Activated CD8-positive, alpha-beta memory T cell treated with anti-CD3 and anti-CD28 coated beads, Interleukin-2, amount 10 ng/mL, durations not matched to agents 7 days and 5 days (primary cell): ENCODE measurements around the gene PCP4L1. TPM values are rescaled to one million over a fixed set of nuclear protein-coding genes. Genes with fewer than 3 reads are reported as not detected.

ENCODE experiments used
- ATAC-seq: fragments of 150-1000 bp; cut with Tn5 transposase; one replicate; pipeline ENCODE4 v1.10.0; 2021; ENCODE audit warnings: moderate library complexity
- CTCF ChIA-PET: fragments of 350-600 bp; sonication (Branson Sonifier 250); formaldehyde crosslinking; loops from one replicate; lab custom pipeline; 2021; ENCODE audit warnings: antibody characterized with exemption; lab: Charles Lee
- DNase-seq: peaks from one replicate; pipeline ENCODE4 v3.0.0-alpha.2; 2020
- H3K27ac Mint-ChIP-seq: one replicate; pipeline ENCODE4 v1.8.0; 2021; ENCODE audit warnings: mild to moderate bottlenecking, mixed read lengths
- H3K27me3 Mint-ChIP-seq: one replicate; pipeline ENCODE4 v1.8.0; 2021; ENCODE audit warnings: mixed read lengths
- H3K36me3 Mint-ChIP-seq: one replicate; pipeline ENCODE4 v1.8.0; 2021; ENCODE audit warnings: mild to moderate bottlenecking, mixed read lengths
- H3K4me1 Mint-ChIP-seq: one replicate; pipeline ENCODE4 v1.8.0; 2021; ENCODE audit warnings: mixed read lengths
- H3K4me3 Mint-ChIP-seq: one replicate; pipeline ENCODE4 v1.8.0; 2021; ENCODE audit warnings: mild to moderate bottlenecking, moderate library complexity, mixed read lengths
- H3K9me3 Mint-ChIP-seq: one replicate; pipeline ENCODE4 v1.8.0; 2022; ENCODE audit warnings: low read depth, mixed read lengths
- total RNA-seq, 2 experiments: library from RNA; stranded (reverse); gene quantifications; one replicate each; pipeline ENCODE4 v1.2.3, GENCODE V29; 2021

Gene PCP4L1
- total RNA-seq, 2 experiments from 2014 or later, result not detected

DNA sequence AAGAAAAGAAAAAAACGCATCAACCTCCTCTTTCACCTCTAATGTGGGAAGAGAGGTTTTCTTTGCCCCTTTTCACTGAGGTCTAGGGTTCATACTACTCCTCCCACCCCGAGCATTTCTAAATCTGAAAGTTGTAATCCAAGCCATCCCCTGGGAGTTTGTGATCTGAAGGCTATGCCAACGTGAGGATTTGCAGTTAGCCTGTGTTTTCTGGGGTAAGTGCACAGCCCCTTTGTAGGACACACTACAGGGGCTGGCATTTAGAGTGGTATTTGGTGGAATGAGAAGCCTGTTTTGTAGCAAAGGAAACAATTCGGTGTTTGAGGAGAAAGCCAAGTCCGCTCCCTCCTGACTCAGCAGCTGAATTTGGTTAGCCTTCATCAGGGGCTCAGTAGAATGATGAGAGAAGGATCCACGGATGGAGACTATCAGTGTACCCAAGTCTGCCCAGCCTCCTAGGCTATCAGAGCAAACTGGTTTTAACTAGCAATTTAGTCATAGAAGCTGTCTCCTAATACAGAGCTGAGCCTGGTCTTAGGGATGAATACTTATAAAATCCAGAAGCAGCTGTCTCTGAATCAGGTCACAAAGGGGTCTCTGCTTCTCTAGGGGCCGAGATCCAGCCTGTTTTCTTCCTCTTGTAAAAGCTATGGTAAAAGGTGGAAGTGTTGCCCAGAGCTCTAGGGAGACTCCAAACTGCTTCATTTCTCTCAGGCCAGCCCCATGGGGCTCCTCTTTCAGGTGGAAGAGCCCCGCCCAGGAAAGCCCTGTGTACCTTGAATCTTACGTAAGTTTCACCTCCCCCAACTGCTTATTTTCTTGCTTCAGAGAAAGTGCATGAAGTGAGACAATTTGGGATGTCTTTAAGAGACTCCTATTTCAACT is 2.1 kb downstream of the PCP4L1 start:
- CTCF ChIA-PET, result interaction anchor here (1.1 to 3.5 kb wide), 4 partner anchors 30 to 122 kb away, joined by 3 to 23 read pairs (median 4); partner anchors contain the start of gene TOMM40L
- Mint-ChIP-seq H3K4me3 (no peak overlapping the region), H3K27me3 (peaks cover 66% of the 10 kb centered on the region), H3K4me1 (peaks cover 14% of the 10 kb centered on the region), H3K9me3 (peaks cover 13% of the 10 kb centered on the region), H3K36me3 (peaks cover 8% of the 10 kb centered on the region), H3K27ac (no peak overlapping the region)
- no peak for ATAC-seq
- no peak for DNase-seq

DNA sequence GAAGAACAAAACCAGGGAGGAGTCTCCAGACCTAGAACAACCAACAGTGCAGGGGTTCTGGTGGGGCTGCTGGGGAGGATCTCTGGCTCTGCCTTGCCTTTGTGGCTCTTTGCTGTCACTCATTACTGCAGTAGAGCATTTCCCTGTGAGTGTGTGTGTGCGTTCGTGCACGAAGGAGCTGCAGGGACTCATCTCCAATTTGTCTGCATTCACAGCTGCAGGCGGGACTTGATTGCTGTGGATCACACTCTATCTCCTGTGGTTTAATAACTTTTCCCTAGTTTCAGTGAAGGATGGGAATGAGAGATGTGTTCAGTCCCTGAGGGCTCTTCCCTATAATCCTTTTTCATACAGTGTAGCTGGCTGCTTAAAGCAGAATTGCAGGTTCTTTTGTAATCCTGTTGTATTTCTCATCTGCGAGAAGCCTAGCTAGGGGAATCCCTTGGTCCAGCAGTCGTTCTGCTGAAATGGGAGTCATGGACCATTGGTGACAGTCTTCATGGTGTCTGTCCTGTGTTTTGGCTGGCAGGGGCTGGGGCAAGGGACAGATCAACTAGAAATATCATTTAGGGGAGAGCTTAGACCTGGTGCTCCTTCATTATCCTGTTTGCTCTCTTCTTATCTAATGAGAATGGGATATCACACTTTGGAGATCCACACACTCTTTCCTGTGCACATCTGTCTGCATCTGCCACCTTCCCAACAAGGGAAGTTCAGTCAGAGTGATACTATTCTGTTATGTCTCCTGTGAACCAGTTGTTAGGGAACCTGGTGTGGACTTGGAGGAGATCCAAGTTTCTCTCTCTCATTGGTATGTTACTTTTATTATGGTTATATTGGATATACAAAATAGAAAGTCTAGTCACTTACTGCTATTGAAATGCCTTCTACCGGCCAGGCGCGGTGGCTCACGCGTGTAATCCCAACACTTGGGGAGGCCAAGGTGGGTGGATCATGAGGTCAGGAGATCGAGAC is 3.0 kb downstream of the PCP4L1 start:
- H3K4me3 Mint-ChIP-seq, result no peak overlapping the region
- H3K9me3 Mint-ChIP-seq, result peaks cover 13% of the 10 kb centered on the region
- peaks cover 8% of the 10 kb centered on the region for H3K36me3 Mint-ChIP-seq
- H3K4me1 Mint-ChIP-seq, result peaks cover 14% of the 10 kb centered on the region
- ATAC-seq, result no peak
- no peak overlapping the region for H3K27ac Mint-ChIP-seq
- no peak for DNase-seq
- CTCF ChIA-PET, result interaction anchor here (1.1 to 3.5 kb wide), 3 partner anchors 30 to 121 kb away, joined by 3 to 23 read pairs (median 3); partner anchors contain the start of gene TOMM40L
- H3K27me3 Mint-ChIP-seq, result peaks cover 60% of the 10 kb centered on the region

DNA sequence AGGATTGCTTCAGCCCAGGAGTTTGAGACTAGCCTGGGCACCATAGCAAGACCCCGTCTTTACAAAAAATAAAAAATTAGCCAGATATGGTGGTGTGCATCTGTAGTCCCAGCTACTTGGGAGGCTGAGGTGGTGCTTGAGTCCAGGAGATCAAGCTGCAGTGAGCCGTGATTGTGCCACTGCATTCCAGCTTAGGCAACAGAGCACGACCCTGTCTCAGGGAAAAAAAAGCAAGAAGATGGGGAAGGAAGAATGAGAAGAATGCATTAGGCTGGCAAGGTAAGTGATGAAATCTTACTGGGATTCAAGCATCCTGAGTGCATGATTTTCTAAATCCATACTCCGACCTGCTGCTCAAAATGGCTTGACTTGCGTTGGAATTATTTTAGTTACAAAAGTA is 6.8 kb downstream of the PCP4L1 start:
- H3K4me3 Mint-ChIP-seq, result no peak overlapping the region
- H3K36me3 Mint-ChIP-seq, result no peaks in the 10 kb centered on the region
- no peak overlapping the region for H3K27ac Mint-ChIP-seq
- ATAC-seq, result no peak
- H3K27me3 Mint-ChIP-seq, result peaks cover 31% of the 10 kb centered on the region
- DNase-seq, result no peak
- no peaks in the 10 kb centered on the region for H3K9me3 Mint-ChIP-seq
- peaks cover 3% of the 10 kb centered on the region for H3K4me1 Mint-ChIP-seq
- CTCF ChIA-PET, result interaction anchor here (1.0 kb wide), 1 partner anchor 19 kb away, joined by 3 read pairs; no protein-coding TSS in a partner anchor

DNA sequence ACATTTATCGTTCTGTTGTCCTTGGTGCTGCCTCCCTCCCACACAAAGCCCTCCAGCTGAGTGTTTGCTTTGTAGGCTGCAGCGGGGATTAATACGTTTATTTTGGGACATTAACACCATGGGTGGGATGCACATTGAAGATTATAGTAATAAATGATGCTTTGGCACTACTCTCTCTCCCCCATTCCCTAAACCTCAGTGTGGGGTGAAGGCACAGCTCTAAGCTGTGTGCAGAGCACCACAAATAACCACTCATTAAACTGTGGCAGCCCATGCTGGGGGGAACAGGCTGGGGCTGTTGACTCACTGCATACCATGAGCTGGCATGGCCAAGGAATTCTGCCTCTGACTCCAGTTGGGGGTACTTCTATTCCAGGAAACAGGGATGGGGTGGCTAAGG is 7.7 kb downstream of the PCP4L1 start:
- H3K36me3 Mint-ChIP-seq, result no peaks in the 10 kb centered on the region
- no peaks in the 10 kb centered on the region for H3K9me3 Mint-ChIP-seq
- CTCF ChIA-PET, result interaction anchor here (1.0 kb wide), 1 partner anchor 18 kb away, joined by 3 read pairs; no protein-coding TSS in a partner anchor
- DNase-seq (no peak), ATAC-seq (no peak)
- no peak overlapping the region for H3K27ac Mint-ChIP-seq
- no peak overlapping the region for H3K4me3 Mint-ChIP-seq
- H3K4me1 Mint-ChIP-seq, result peaks cover 3% of the 10 kb centered on the region
- H3K27me3 Mint-ChIP-seq, result peaks cover 23% of the 10 kb centered on the region

DNA sequence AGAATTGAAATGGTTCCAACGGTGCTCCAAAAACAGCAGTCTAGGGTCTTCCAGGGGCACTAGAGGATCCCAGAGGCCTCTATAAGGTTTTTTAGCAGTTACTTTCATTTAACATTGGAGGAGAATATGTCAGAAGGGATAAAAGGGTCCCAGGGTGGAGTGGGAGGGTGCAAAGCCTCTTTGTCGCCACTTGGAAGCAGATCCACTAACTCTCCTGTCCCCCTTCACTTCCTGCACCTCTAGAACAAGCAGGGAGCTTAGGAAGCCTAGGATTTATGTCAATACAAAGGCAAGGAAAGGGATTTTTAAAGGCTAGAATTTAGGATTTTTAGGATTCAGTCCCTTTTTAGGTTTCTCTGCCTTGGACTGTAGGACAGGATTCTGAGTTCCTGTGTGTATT is 8.3 kb downstream of the PCP4L1 start:
- H3K4me3 Mint-ChIP-seq, result no peak overlapping the region
- no peak for ATAC-seq
- H3K27ac Mint-ChIP-seq, result no peak overlapping the region
- CTCF ChIA-PET, result no interaction called here
- H3K36me3 Mint-ChIP-seq, result no peaks in the 10 kb centered on the region
- peaks cover 19% of the 10 kb centered on the region for H3K27me3 Mint-ChIP-seq
- DNase-seq, result no peak
- peaks cover 3% of the 10 kb centered on the region for H3K4me1 Mint-ChIP-seq
- H3K9me3 Mint-ChIP-seq, result no peaks in the 10 kb centered on the region

DNA sequence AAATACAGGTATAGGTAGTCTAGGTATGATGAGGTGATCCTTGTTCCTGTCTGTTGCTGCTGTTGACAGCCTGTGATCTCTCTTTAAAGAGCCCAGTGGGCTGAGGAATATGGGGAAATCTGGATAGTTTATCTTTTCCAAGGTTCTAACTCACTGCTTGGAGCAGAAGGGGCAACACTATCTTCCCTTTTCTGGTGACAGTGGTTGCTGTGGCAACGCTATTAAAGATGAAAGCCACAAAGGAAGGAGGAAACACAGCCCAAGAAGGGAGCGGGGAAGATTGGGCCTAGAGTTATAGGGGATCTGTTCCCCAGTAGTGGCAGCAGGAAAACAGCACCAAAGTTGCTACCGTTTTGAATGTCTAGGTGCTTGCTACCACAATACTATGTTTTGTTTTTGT is 8.8 kb downstream of the PCP4L1 start:
- ATAC-seq (no peak), DNase-seq (no peak)
- H3K4me1 Mint-ChIP-seq, result peaks cover 3% of the 10 kb centered on the region
- CTCF ChIA-PET, result no interaction called here
- no peaks in the 10 kb centered on the region for H3K36me3 Mint-ChIP-seq
- no peaks in the 10 kb centered on the region for H3K9me3 Mint-ChIP-seq
- no peak overlapping the region for H3K27ac Mint-ChIP-seq
- no peak overlapping the region for H3K4me3 Mint-ChIP-seq
- peaks cover 20% of the 10 kb centered on the region for H3K27me3 Mint-ChIP-seq

DNA sequence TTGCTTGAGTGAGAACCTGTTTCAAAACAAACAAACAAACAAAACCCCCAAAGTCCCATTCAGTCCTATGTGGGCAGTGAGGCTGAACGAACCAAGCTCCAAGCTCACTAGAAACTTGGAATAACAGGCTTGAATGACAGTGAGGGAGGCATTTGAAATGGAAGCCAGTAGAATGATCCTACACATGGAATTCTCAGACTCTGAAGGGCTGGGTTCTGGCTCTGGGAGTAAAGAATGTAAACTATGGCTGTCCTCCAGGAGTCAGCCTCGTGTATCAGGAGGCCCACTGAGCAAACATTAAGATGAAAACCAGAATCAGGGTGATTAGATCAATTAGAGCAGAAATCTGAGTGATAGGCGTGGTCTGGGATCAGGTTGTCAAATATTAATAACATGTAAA is 14.9 kb downstream of the PCP4L1 start:
- CTCF ChIA-PET, result no interaction called here
- Mint-ChIP-seq H3K27ac (no peak overlapping the region), H3K4me3 (no peak overlapping the region), H3K4me1 (no peaks in the 10 kb centered on the region), H3K36me3 (no peaks in the 10 kb centered on the region), H3K27me3 (peaks cover 32% of the 10 kb centered on the region), H3K9me3 (no peaks in the 10 kb centered on the region)
- ATAC-seq, result no peak
- DNase-seq, result no peak

DNA sequence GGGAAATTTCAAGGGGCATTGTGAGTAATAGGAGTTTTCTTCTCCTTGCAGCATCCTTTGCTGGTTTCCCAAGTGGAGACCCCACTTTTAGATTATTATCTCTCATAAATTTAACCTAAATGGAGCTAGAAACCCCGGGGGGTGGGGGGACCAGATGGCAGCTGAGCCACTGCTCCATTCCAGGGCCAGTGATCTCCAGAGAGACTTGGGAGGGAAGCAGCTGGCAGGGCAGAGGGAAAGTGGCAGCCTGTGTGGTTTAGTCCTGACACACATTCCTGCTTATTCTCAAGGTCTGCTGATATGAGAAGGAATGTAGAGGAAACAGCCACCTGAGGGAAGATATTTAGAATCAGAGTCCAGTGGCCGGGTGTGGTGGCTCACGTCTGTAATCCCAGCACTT is 16.3 kb downstream of the PCP4L1 start:
- peaks cover 40% of the 10 kb centered on the region for H3K27me3 Mint-ChIP-seq
- H3K36me3 Mint-ChIP-seq, result no peaks in the 10 kb centered on the region
- CTCF ChIA-PET, result no interaction called here
- H3K27ac Mint-ChIP-seq, result no peak overlapping the region
- no peak overlapping the region for H3K4me3 Mint-ChIP-seq
- no peaks in the 10 kb centered on the region for H3K4me1 Mint-ChIP-seq
- no peak for ATAC-seq
- H3K9me3 Mint-ChIP-seq, result no peaks in the 10 kb centered on the region
- DNase-seq, result no peak

DNA sequence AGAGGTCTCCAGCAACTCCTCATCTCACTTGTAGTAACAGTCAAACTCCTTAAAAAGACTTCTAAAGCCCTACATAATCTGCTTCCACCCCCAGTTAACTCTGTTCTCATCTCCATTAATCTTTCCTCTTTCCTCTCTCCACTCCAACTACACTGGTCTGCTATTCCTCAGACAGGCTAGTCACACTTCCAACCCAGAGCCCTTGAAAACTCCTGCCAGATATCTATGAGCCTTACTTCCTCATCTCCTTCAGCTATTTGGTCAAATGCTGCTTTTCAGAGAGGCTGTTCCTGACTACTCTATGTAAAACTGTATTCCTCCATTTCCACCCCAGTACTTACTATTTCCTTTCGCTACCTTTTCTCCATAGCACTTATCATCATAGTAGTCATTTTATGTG is 24.4 kb downstream of the PCP4L1 start:
- H3K4me1 Mint-ChIP-seq, result no peaks in the 10 kb centered on the region
- H3K4me3 Mint-ChIP-seq, result no peak overlapping the region
- H3K27ac Mint-ChIP-seq, result no peak overlapping the region
- no peak for ATAC-seq
- DNase-seq, result no peak
- peaks cover 31% of the 10 kb centered on the region for H3K27me3 Mint-ChIP-seq
- CTCF ChIA-PET, result interaction anchor here (0.8 to 1.4 kb wide), 3 partner anchors 8 to 177 kb away, joined by 3 to 6 read pairs (median 3); partner anchors contain the start of gene SDHC
- H3K9me3 Mint-ChIP-seq, result no peaks in the 10 kb centered on the region
- no peaks in the 10 kb centered on the region for H3K36me3 Mint-ChIP-seq

DNA sequence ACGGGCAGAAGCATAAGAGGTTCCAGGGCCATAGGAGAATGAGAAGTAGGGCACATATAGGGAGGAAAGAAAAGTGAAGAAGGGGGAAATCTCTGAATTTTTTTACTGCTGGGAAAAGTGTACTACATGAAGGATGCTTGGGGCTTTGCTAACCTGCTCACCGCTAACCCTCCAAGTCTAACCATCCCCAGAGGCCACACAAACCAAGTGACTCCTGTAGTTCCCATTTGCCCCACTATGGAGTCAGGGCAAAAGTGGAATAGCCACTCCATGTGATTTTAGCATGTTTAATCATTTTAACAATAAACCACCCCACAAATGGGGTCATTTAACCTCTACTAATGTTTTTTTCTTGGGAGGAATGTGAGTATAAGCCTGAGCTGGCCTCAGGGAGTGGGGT is 26.6 kb downstream of the PCP4L1 start:
- Mint-ChIP-seq H3K4me1 (no peaks in the 10 kb centered on the region), H3K9me3 (no peaks in the 10 kb centered on the region), H3K27ac (no peak overlapping the region), H3K27me3 (peaks cover 18% of the 10 kb centered on the region), H3K36me3 (no peaks in the 10 kb centered on the region), H3K4me3 (no peak overlapping the region)
- DNase-seq (no peak), ATAC-seq (no peak)
- CTCF ChIA-PET, result interaction anchor here (1.3 kb wide), 1 partner anchor 96 kb away, joined by 4 read pairs; no protein-coding TSS in a partner anchor

DNA sequence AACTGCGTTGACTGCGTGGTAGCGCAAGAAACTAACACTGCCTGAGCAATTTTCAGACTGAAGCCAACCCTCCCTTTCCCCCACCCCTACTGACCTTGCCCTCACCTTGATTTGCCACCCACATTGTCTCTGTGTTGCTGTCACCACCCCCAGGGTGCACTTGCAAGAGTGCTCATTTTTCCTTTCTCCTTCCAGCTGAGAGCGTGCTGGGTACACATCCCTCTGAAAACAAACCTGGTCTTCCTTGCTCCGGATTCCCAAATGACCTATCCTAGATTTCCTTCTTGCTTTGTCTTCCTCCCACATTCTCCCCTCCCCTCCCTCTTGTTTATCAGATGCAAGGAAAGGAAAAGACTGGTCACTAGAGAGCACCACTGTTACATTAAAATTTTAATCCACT is 27.0 kb downstream of the PCP4L1 start:
- DNase-seq, result no peak
- Mint-ChIP-seq H3K9me3 (no peaks in the 10 kb centered on the region), H3K36me3 (no peaks in the 10 kb centered on the region), H3K27ac (no peak overlapping the region), H3K4me1 (no peaks in the 10 kb centered on the region), H3K4me3 (no peak overlapping the region), H3K27me3 (peaks cover 18% of the 10 kb centered on the region)
- CTCF ChIA-PET, result interaction anchor here (1.3 kb wide), 1 partner anchor 96 kb away, joined by 4 read pairs; no protein-coding TSS in a partner anchor
- ATAC-seq, result no peak

DNA sequence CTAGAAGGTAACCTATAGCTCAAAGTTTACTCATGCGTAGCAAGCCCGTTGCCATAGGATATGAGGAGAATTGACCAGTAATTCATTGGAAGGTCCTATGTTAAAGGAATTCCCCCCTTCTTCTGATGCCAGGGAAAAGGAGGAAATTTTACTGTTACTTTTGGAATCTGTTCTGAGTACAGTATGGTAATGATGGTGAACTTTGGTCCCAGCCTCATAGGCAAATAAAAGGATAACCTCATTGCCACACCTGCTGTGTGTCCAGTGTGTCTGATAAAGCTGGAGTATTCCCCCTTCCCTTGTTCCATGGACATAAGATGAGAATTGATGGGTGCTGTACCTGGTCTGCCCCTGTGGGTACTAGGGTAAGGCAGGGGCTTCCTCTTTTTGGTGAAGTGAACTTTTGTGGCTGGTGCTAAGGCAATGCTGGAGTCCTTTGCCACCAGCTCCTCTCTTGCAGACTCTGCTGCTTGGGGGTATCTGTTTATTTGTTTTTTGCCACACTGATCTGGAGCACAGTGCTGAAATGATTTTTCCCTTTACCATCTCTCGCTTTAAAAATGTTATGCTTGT is 29.0 kb downstream of the PCP4L1 start:
- no peak overlapping the region for H3K4me3 Mint-ChIP-seq
- ATAC-seq, result no peak
- peaks cover 2% of the 10 kb centered on the region for H3K4me1 Mint-ChIP-seq
- H3K9me3 Mint-ChIP-seq, result no peaks in the 10 kb centered on the region
- H3K36me3 Mint-ChIP-seq, result no peaks in the 10 kb centered on the region
- DNase-seq, result no peak
- H3K27me3 Mint-ChIP-seq, result peaks cover 16% of the 10 kb centered on the region
- CTCF ChIA-PET, result interaction anchor here (0.7 to 1.4 kb wide), 5 partner anchors 19 to 95 kb away, joined by 3 read pairs; partner anchors contain the start of gene PCP4L1
- no peak overlapping the region for H3K27ac Mint-ChIP-seq
